ENCODE results near the gene CTH. TPM values are rescaled to one million over a fixed set of nuclear protein-coding genes. Genes with fewer than 3 reads are reported as not detected.

Gene CTH
- total RNA-seq, 6 experiments from 2014 or later, result 32.3 to 85.7 (median 49.0) TPM

GRCh38 chr1:70483342-70483741 lies 72.3 kb downstream of the CTH start:
- Histone ChIP-seq H3K4me3 (no peak overlapping the region), H3K27ac (no peak overlapping the region), H3K36me3 (no peaks in the 10 kb centered on the region), H3K9me3 (no peaks in the 10 kb centered on the region), H3K4me1 (no peaks in the 10 kb centered on the region), H3K27me3 (no peaks in the 10 kb centered on the region)
- WGBS (ENCODE audit: insufficient coverage, low coverage, low lambda C conversion rate, missing lambda C conversion rate), result 81% methylated on average over 4 of the region's 4 CpGs
- no peak for TF ChIP-seq POLR2A (IDR thresholded peaks at IDR 0.05)
- TF ChIP-seq, protein P1, sequence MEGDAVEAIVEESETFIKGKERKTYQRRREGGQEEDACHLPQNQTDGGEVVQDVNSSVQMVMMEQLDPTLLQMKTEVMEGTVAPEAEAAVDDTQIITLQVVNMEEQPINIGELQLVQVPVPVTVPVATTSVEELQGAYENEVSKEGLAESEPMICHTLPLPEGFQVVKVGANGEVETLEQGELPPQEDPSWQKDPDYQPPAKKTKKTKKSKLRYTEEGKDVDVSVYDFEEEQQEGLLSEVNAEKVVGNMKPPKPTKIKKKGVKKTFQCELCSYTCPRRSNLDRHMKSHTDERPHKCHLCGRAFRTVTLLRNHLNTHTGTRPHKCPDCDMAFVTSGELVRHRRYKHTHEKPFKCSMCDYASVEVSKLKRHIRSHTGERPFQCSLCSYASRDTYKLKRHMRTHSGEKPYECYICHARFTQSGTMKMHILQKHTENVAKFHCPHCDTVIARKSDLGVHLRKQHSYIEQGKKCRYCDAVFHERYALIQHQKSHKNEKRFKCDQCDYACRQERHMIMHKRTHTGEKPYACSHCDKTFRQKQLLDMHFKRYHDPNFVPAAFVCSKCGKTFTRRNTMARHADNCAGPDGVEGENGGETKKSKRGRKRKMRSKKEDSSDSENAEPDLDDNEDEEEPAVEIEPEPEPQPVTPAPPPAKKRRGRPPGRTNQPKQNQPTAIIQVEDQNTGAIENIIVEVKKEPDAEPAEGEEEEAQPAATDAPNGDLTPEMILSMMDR (IDR thresholded peaks at IDR 0.05), result no peak
- no peak for DNase-seq
- intact Hi-C loops (cut with DNase I), result no loop called here
- ATAC-seq, result no peak

DNA sequence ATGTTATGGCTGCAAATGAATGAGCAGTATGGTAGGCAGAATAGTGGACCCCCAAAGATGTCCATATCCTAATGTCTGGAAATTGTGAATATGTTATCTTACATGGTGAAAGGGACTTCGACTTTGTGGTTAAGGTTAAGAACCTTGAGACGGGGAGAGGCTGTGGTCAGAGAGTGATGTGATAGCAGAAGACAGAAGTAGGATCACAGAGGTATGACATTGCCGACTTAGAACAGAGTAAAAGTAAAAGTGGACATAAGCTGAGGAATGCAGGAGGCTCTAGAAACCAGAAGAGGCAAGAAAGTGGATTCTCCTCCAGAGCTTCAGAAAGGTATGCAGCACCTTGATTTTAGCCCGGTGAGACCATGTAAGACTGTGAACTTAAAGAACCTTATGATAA lies 74.6 kb downstream of the CTH start:
- Histone ChIP-seq H3K36me3 (no peaks in the 10 kb centered on the region), H3K27ac (no peak overlapping the region), H3K4me3 (no peak overlapping the region), H3K4me1 (no peaks in the 10 kb centered on the region), H3K9me3 (no peaks in the 10 kb centered on the region), H3K27me3 (no peaks in the 10 kb centered on the region)
- TF ChIP-seq, protein P1 (IDR thresholded peaks at IDR 0.05), result no peak
- no peak for TF ChIP-seq POLR2A (IDR thresholded peaks at IDR 0.05)
- intact Hi-C loops (cut with DNase I), result no loop called here
- DNase-seq (no peak), ATAC-seq (no peak)
- WGBS (ENCODE audit: insufficient coverage, low coverage, low lambda C conversion rate, missing lambda C conversion rate), result 49% methylated on average over 4 of the region's 4 CpGs

DNA sequence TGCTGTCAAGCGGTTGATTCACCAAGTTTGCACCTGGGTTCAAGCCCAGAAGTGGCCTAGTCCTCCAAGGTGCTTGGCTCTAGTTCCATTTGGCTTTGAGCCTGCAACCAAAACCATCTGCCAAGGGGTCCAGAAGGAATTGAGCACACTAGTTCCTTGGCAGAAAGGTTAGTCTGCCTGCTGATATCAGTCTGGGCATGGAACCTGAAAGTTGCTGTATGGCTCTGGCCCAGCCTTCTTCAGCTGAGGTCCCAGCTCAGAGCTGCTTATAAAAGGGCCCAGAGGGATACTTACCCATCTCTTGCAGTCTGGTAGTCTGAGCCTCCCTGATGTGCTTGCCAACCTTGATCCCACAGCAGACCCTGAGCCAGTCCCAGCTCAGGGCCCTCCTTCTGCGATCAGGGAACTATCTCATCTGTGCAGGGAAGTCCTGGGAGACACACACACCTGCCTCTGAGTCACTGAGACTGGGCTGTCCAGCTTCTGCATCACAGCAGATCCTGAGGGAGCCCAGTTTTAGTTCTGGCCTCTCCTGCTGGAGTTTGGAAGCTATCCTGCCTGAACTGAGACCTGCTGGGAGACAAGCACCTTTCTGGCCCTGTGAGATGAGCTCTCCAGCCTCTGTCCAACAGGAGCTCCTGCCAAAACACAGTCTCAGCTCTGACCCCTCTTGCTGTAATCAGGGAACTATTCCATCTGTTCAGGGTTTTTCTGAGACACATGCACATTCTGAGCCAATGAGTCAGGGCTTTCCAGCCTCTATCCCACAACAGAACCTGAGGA lies 75.8 kb downstream of the CTH start:
- H3K27me3 ChIP-seq, result no peaks in the 10 kb centered on the region
- intact Hi-C loops (cut with DNase I), result no loop called here
- WGBS (ENCODE audit: insufficient coverage, low coverage, low lambda C conversion rate, missing lambda C conversion rate), result no CpG with 5 or more reads among the region's 2 CpGs

GRCh38 chr1:70487459-70487815 lies 76.4 kb downstream of the CTH start:
- ATAC-seq (no peak), DNase-seq (no peak)
- Histone ChIP-seq H3K36me3 (no peaks in the 10 kb centered on the region), H3K9me3 (no peaks in the 10 kb centered on the region), H3K4me1 (no peaks in the 10 kb centered on the region), H3K27me3 (no peaks in the 10 kb centered on the region), H3K27ac (no peak overlapping the region), H3K4me3 (no peak overlapping the region)
- WGBS (ENCODE audit: insufficient coverage, low coverage, low lambda C conversion rate, missing lambda C conversion rate), result no CpG with 5 or more reads among the region's 2 CpGs
- TF ChIP-seq POLR2A (IDR thresholded peaks at IDR 0.05), result no peak
- TF ChIP-seq, protein P1 (IDR thresholded peaks at IDR 0.05), result no peak
- intact Hi-C loops (cut with DNase I), result no loop called here

More for the DNA sequence above, 75.8 kb downstream of the CTH start:
- no peaks in the 10 kb centered on the region for H3K36me3 ChIP-seq
- DNase-seq (no peak), ATAC-seq (peak; percentile 11 to 28 (median 20))
- no peak overlapping the region for H3K27ac ChIP-seq
- no peak for TF ChIP-seq POLR2A (IDR thresholded peaks at IDR 0.05)
- H3K4me3 ChIP-seq, result no peak overlapping the region
- no peaks in the 10 kb centered on the region for H3K9me3 ChIP-seq
- H3K4me1 ChIP-seq, result no peaks in the 10 kb centered on the region

DNA sequence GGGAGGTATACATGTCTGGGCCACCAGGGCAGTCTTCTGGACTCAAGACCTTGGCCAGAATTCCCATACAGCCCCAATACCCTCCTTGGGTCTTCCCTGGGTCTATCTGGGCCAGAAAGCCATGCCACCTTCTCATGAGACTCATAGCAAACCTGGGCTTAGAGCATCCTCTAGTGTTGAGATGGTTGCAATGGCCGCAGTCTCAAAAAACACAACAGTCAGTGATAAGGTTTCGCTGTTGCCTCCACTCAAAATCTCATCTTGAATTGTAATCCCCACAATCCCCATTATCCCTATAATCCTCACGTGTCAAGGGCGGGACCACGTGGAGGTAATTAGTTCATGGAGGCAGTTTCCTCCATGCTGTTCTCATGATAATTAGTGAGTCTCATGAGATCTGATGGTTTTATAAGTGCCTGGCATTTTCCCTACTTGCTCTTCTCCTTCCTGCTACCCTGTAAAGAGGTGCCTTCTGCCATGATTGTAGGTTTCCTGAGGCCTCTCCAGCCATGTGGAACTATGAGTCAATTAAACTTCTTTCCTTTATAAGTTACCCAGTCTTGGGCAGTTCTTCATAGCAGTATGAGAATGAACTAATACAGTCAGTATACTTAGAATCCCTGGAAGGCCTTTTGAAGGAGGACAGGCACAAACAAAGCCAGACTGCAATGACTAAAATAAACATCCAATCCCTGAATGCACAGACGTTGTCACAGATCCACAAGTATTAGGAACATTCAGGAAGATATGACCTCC lies 77.0 kb downstream of the CTH start:
- TF ChIP-seq, protein P1 (IDR thresholded peaks at IDR 0.05), result peak; percentile 51 to 63 (median 52)
- TF ChIP-seq POLR2A (IDR thresholded peaks at IDR 0.05), result no peak
- Histone ChIP-seq H3K4me3 (no peak overlapping the region), H3K4me1 (no peaks in the 10 kb centered on the region), H3K27ac (no peak overlapping the region), H3K36me3 (no peaks in the 10 kb centered on the region), H3K9me3 (no peaks in the 10 kb centered on the region), H3K27me3 (no peaks in the 10 kb centered on the region)
- intact Hi-C loops (cut with DNase I), result no loop called here
- DNase-seq (no peak), ATAC-seq (peak; percentile 69 to 85 (median 76))
- 26% methylated on average over 6 of the region's 6 CpGs for WGBS (ENCODE audit: insufficient coverage, low coverage, low lambda C conversion rate, missing lambda C conversion rate)

All from right lobe of liver (tissue), 6 donors.